OCI-LY7 (cell line): Measurements from ENCODE around the gene PCDH8.
"Not testable (repeated sequence)": the region's sequence is repeated elsewhere in the genome, so short reads cannot be mapped to it uniquely, and the experiment has no call there.

Experiments
- EZH2phosphoT487 ChIP-seq: fragments of 200-600 bp; sonication (generic); IDR thresholded peaks from 2 replicates; pipeline ENCODE4 v1.6.1; 2018; ENCODE audit warnings: low read depth, borderline replicate concordance, mild to moderate bottlenecking, mixed run types, antibody characterized with exemption, low read length, moderate library complexity, mixed read lengths
- TF ChIP-seq, protein P1 (sequence below): fragments of 200-600 bp; sonication (generic); conservative IDR thresholded peaks from 2 replicates; pipeline ENCODE4 v1.5.1; 2014; ENCODE audit warnings: mild to moderate bottlenecking, antibody characterized with exemption, low read length, moderate library complexity, mixed read lengths

DNA sequence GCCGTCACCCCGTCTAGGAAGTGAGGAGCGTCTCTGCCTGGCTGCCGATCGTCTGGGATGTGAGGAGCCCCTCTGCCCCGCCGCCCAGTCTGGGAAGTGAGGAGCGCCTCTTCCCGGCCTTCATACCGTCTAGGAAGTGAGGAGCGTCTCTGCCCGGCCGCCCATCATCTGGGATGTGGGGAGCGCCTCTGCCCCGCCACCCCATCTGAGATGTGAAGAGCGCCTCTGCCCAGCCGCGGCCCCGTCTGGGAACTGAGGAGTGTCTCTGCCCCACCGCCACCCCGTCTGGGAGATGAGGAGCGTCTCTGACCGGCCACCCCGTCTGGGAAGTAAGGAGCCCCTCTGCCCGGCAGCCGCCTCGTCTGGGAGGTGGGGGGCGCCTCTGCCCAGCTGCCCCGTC lies 30.6 kb downstream of the PCDH8 start:
- TF ChIP-seq, protein P1, sequence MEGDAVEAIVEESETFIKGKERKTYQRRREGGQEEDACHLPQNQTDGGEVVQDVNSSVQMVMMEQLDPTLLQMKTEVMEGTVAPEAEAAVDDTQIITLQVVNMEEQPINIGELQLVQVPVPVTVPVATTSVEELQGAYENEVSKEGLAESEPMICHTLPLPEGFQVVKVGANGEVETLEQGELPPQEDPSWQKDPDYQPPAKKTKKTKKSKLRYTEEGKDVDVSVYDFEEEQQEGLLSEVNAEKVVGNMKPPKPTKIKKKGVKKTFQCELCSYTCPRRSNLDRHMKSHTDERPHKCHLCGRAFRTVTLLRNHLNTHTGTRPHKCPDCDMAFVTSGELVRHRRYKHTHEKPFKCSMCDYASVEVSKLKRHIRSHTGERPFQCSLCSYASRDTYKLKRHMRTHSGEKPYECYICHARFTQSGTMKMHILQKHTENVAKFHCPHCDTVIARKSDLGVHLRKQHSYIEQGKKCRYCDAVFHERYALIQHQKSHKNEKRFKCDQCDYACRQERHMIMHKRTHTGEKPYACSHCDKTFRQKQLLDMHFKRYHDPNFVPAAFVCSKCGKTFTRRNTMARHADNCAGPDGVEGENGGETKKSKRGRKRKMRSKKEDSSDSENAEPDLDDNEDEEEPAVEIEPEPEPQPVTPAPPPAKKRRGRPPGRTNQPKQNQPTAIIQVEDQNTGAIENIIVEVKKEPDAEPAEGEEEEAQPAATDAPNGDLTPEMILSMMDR, result not testable (repeated sequence)
- TF ChIP-seq EZH2phosphoT487, result not testable (repeated sequence)
